Osteoblast (primary cell): ENCODE results near the gene CCSER2. TPM values are rescaled to one million over a fixed set of nuclear protein-coding genes. Genes with fewer than 3 reads are reported as not detected.

Source experiments
- DNase-seq: peaks from one replicate; pipeline ENCODE4 v3.0.0; 2011; ENCODE audit warnings: low spot score, mixed read lengths; ENCODE audit not compliant: insufficient read length; ENCODE audit errors: missing footprints
- H2AFZ ChIP-seq: 2 replicates; pipeline ENCODE4 v1.6.0; 2011; ENCODE audit warnings: mild to moderate bottlenecking, low read length
- H3K27ac ChIP-seq: 2 replicates; pipeline ENCODE4 v1.5.1; 2011; ENCODE audit warnings: mild to moderate bottlenecking, low read depth, low read length, moderate library complexity
- H3K27me3 ChIP-seq: 2 replicates; pipeline ENCODE4 v1.6.0; 2012; ENCODE audit warnings: mild to moderate bottlenecking, control low read depth, inconsistent platforms, low read length, moderate library complexity; ENCODE audit not compliant: insufficient read depth
- H3K36me3 ChIP-seq: 2 replicates; pipeline ENCODE4 v1.5.1; 2011; ENCODE audit warnings: mild to moderate bottlenecking, low read length, control low read depth, moderate library complexity; ENCODE audit not compliant: insufficient read depth
- H3K4me1 ChIP-seq: 2 replicates; pipeline ENCODE4 v1.5.1; 2011; ENCODE audit warnings: mild to moderate bottlenecking, low read length, control low read depth, moderate library complexity; ENCODE audit not compliant: insufficient read depth
- H3K4me2 ChIP-seq: 2 replicates; pipeline ENCODE4 v1.6.0; 2011; ENCODE audit warnings: mild to moderate bottlenecking, low read length; ENCODE audit not compliant: insufficient read depth
- H3K4me3 ChIP-seq: fragments of 200-600 bp; sonication (generic); 3 replicates; pipeline ENCODE4 v1.5.1; 2012; ENCODE audit warnings: mild to moderate bottlenecking, low read length, inconsistent platforms; ENCODE audit not compliant: insufficient read depth
- H3K79me2 ChIP-seq: 2 replicates; pipeline ENCODE4 v1.6.0; 2012; ENCODE audit warnings: mild to moderate bottlenecking, low read length, control low read depth, inconsistent platforms; ENCODE audit not compliant: insufficient read depth
- H3K9me3 ChIP-seq: 2 replicates; pipeline ENCODE4 v1.5.1; 2011; ENCODE audit warnings: low read depth, low read length, control low read depth
- H4K20me1 ChIP-seq: 2 replicates; pipeline ENCODE4 v1.6.0; 2012; ENCODE audit warnings: mild to moderate bottlenecking, low read length, control low read depth; ENCODE audit not compliant: insufficient read depth
- total RNA-seq: library from RNA; depleted of rRNA; stranded (reverse); fragments of >200 nt; gene quantifications from 2 replicates; pipeline ENCODE4 v1.2.3, GENCODE V29; 2012
- TF ChIP-seq, protein P1 (sequence below): IDR thresholded peaks from 2 replicates; pipeline ENCODE4 v1.5.1; 2011; ENCODE audit warnings: mild to moderate bottlenecking, low read depth, low read length, moderate library complexity; ENCODE audit errors: extremely low read depth

CCSER2 gene
- total RNA-seq, 1 donor = 58.3 TPM

DNA sequence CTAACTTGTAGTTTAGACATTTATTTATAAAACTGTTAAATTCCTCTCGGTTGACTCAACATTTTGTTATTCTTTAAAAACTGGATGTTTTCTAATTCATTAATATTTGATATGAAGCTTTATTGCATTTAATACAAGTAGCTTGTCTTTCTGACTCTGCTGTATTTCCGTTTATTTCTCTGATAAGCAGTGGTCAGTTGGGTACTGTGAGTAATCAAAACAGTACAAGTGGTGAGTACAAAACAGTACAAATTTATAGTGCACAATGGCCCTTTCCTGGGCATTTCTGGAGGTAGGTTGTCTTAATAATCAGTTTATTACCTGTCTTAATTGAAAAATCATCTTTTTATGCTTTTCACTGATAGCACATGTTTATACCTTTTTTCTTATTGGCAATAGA is 182.7 kb downstream of the CCSER2 start:
- Histone ChIP-seq H3K36me3 (peaks cover 15% of the 10 kb centered on the region), H3K4me2 (no peak overlapping the region), H3K27me3 (no peaks in the 10 kb centered on the region), H3K27ac (no peak overlapping the region), H3K79me2 (no peaks in the 10 kb centered on the region), H2AFZ (no peak overlapping the region), H4K20me1 (no peaks in the 10 kb centered on the region), H3K9me3 (no peaks in the 10 kb centered on the region), H3K4me1 (peaks cover 11% of the 10 kb centered on the region), H3K4me3 (no peak overlapping the region)
- no peak for DNase-seq
- TF ChIP-seq, protein P1, sequence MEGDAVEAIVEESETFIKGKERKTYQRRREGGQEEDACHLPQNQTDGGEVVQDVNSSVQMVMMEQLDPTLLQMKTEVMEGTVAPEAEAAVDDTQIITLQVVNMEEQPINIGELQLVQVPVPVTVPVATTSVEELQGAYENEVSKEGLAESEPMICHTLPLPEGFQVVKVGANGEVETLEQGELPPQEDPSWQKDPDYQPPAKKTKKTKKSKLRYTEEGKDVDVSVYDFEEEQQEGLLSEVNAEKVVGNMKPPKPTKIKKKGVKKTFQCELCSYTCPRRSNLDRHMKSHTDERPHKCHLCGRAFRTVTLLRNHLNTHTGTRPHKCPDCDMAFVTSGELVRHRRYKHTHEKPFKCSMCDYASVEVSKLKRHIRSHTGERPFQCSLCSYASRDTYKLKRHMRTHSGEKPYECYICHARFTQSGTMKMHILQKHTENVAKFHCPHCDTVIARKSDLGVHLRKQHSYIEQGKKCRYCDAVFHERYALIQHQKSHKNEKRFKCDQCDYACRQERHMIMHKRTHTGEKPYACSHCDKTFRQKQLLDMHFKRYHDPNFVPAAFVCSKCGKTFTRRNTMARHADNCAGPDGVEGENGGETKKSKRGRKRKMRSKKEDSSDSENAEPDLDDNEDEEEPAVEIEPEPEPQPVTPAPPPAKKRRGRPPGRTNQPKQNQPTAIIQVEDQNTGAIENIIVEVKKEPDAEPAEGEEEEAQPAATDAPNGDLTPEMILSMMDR = no peak

DNA sequence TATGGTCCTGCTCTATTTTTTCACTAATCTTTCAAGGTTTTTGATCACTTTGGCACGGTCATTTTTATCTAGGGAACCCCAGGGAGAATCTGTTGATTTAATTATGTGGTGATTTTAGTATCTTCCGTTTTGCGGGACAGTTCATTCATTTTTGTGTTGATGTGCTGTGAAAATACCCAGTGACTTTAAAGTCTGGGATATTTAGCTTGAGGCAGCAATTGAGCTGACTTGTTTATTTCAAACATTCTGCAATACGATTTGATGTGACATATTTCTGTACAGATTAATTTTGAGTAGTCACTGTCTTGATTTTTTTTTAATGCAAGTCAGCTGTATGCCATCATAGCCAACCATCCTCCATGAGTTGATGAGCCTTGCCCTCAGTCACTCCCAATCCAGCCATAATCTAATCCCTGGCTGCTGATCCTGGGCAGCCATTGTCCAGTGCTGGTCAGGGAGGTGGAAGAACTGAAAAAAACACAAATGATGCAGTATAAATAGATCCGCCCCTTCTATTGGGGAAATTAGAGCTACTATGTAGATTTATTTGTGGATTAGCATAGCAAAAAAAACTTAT is 183.4 kb downstream of the CCSER2 start:
- Histone ChIP-seq H3K27ac (no peak overlapping the region), H3K4me2 (no peak overlapping the region), H2AFZ (no peak overlapping the region), H3K27me3 (no peaks in the 10 kb centered on the region), H3K79me2 (no peaks in the 10 kb centered on the region), H3K4me3 (no peak overlapping the region), H3K36me3 (peaks cover 15% of the 10 kb centered on the region), H4K20me1 (no peaks in the 10 kb centered on the region), H3K4me1 (peaks cover 11% of the 10 kb centered on the region), H3K9me3 (no peaks in the 10 kb centered on the region)
- TF ChIP-seq, protein P1 = no peak
- DNase-seq = no peak

DNA sequence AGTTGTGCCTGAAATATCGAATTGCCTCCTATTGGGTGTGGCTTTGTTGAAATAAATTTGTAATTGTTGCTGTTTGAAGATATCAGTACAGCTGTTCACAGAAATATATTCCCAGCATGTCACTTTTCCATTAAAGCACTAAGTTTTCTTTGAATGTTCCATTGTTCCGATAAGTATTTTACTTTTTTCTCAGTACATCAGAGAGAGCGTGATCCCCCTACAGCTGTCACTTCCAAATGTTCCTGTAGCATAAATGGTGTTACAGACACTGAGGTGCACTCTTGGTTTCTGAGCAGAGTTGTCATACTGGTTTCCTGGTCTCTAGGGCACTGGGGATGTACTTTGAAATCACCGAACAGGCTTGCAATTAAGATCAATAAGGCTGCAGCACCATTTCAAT is 189.2 kb downstream of the CCSER2 start:
- Histone ChIP-seq H3K9me3 (no peaks in the 10 kb centered on the region), H3K4me2 (no peak overlapping the region), H3K36me3 (peaks cover 15% of the 10 kb centered on the region), H2AFZ (no peak overlapping the region), H4K20me1 (no peaks in the 10 kb centered on the region), H3K27ac (no peak overlapping the region), H3K27me3 (no peaks in the 10 kb centered on the region), H3K79me2 (no peaks in the 10 kb centered on the region), H3K4me3 (no peak overlapping the region), H3K4me1 (no peaks in the 10 kb centered on the region)
- no peak for DNase-seq
- TF ChIP-seq, protein P1 = no peak

DNA sequence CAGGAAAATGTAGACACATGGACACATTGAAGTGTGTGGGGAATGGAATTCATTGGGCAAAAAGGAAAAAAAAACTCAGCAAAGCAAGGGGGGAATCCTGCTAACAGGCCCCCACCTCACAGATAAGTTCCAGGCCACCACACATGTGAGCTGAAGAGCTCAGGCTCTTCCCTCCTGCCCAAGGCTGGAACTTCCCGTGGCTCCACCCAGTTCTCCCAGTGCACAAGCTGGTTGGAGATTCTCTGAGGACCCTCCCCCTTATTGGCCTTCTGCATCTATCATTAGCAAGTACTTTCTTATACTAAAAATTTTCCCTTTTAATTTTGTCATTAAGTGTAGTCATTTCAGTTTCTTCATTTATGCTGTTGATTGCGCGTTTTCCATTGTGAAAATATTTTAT is 190.8 kb downstream of the CCSER2 start:
- H3K4me3 ChIP-seq = no peak overlapping the region
- TF ChIP-seq, protein P1 = no peak
- no peak for DNase-seq

More for the DNA sequence above, 190.8 kb downstream of the CCSER2 start:
- no peaks in the 10 kb centered on the region for H4K20me1 ChIP-seq
- no peaks in the 10 kb centered on the region for H3K4me1 ChIP-seq
- H3K9me3 ChIP-seq = no peaks in the 10 kb centered on the region
- H3K27ac ChIP-seq = no peak overlapping the region
- H3K79me2 ChIP-seq = no peaks in the 10 kb centered on the region
- no peak overlapping the region for H3K4me2 ChIP-seq
- no peak overlapping the region for H2AFZ ChIP-seq
- H3K27me3 ChIP-seq = no peaks in the 10 kb centered on the region
- H3K36me3 ChIP-seq = peaks cover 4% of the 10 kb centered on the region
